DMS53 treated with DMSO at 0.1 percent for 48 hours (cell line): ENCODE measurements around the gene UBE2G1.
"Not testable (repeated sequence)": the region's sequence is repeated elsewhere in the genome, so short reads cannot be mapped to it uniquely, and the experiment has no call there.

Experiments used
- DNase-seq: peaks from one replicate; lab custom pipeline; 2025; ENCODE audit not compliant: unreplicated experiment; lab: John Stamatoyannopoulos, UW

UBE2G1 gene

DNA sequence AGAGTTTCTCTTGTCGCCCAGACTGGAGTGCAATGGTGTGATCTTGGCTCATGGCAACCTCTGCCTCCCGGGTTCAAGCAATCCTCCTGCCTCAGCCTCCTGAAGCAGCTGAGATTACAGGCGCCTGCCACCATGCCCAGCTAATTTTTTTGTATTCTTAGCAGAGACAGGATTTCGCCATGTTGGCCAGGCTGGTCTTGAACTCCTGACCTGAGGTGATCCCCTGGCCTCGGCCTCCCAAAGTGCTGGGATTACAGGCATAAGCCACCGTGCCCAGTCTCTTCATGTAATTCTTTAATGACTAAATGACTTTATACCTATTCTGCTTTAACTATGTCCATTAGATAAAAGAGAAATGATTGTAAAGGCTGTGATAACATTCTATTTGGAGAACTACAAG, 111.2 kb downstream of the UBE2G1 start:
- DNase-seq: not testable (repeated sequence)

DNA sequence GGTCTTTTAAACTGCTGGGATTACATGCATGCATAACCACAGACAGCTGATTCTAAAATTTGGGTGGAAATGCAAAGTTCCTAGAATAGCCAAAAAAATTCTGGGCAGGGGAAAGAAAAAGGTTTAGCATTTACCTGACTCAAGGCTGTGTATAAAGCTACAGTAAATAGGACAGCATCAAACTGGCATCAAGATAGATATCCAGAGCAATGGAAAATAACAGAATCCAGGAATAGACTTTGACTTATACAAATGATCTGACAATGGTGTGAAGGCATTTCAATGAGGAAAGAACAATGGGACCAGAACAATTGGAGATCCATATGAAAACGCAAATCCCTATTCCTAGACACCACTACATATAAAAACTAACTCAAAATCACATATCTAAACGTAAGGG, 115.6 kb downstream of the UBE2G1 start:
- DNase-seq: no peak

DNA sequence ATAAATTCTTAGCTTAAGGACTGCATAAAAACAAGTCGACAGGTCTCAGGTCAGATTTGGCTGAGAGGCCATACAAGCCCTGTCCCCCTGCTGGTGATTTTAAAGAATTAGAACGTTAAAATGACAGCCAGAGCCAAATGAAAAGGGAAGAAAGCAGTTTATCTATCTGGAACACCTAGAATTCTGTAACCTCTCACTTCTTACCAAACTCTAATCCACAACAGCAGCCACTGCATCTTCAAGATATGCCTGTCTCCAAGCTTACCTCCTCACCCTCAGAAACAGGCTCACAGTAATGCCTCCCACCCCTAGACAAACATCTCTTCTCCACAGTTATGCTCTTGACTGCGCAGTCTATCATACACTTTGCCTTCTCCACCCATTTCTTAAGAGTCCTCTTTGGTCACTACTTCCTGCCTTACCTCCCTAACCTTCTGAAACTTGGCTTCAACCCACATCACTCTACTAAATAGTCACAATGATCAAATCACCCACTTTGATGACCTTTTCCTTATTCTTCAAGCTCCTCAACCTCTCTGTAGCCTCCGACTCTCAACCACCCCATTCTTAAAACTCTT, 116.9 kb downstream of the UBE2G1 start:
- DNase-seq: no peak

DNA sequence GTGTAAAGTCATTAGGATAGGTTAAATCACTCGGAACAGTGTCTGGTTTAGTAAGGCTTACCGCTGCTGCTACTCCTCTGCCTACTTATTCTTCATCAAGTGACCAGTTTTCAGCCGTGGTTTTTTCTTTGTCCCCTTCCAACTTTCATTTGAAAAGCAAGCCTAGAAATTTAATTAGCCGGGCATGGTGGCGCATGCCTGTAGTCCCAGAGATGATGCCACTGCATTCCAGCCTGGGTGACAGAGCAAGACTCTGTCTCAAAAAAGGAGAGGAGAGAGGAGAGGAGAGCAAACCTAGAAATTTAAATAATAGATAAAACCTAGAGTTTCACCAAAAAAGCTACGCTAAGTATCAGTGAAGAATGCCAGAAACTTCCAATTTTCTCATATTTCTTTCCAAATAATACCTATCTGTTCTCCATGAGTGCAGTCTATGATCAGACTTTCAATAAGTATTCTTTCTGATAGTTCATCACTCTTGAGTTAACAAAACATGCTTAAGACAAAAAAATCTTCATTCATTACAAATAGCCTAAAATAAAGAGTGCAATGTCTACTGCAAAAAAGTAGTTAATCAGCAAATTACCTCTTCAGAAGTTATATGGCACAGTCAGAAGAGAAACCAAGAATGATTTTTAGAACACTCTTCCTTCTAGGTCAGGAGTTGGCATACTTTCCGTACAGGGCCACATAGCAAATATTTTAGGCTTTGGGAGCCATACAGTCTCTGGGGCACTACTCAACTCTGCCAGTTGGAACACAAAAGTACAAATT, 117.8 kb downstream of the UBE2G1 start:
- DNase-seq: no peak

DNA sequence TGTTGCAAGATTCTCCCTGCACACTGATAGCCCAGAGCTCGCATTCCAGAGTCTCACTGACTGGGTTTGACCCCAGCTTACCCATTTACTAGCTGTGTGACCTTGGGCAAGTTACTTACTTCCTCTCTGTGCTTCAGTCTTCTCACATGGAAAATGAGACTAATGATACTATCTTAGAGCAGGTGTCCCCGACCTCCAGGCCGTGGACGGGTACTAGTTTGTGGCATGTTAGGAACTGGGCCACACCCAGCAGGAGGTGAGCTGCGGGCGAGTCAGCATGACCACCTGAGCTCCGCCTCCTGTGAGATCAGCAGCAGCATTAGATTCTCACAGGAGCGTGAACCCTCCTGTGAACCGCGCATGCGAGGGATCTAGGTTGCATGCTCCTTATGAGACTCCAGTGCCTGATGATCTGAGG, 118.5 kb downstream of the UBE2G1 start:
- no peak for DNase-seq

DNA sequence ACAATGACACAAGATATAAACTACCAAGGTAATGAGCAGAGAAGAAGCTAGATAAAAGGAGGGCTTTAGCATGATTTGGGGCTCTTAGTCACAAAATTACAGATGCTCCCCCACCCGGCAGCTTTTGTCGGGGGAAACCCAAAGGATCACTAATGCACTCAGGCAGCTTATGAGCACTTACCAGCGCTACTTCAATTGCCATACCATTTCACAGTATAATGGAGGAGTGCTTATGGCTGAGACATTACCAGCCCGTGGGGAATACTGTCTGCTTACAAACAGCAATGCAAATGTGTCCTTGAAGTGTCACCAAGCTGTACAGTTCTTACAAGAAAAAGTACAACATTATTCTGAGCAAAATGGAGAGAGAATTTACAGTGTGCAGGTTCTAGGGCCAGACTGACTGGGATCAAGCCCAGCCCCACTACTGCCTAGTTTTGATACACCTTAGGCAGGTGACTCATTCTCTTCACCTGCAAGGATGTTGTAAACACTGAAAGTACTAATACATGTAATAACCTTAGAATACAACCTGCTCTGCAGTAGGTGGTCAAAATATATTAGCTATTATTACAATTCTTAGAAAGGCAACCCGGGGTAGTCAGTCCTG, 119.0 kb downstream of the UBE2G1 start:
- no peak for DNase-seq

DNA sequence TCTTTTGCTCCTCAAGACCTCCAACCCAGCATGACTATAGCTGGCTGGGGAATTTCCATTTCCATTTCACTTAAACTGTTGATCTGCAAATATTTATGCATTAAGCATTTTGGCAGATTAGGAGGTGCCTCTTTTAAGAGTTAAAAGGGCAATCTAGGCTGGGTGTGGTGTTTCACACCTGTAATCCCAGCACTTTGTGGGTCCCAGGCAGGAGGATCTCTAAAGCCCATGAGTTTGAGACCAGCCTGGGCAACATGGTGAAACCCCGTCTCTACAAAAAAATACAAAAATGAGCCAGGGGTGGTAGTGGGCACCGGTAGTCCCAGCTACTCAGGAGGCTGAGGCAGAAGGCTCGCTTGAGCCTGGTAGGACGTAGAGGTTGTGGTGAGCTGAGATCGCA, 119.8 kb downstream of the UBE2G1 start:
- DNase-seq: no peak

DNA sequence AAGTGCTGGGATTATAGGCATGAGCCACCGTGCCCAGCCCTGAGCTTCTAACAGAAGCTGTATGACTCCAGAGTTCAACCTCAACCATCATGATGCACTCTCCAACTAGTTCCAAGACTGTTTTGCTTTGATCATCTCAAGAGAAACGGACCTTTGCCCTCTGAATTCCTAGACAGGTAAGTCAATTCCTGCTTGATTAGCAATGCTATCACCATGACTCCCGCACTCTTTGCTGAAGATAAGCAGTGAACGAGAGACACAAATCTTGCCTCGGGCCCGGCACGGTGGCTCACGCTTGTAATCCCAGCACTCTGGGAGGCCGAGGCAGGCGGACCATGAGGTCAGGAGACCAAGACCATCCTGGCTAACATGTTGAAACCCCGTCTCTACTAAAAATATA, 124.9 kb downstream of the UBE2G1 start:
- DNase-seq: no peak

DNA sequence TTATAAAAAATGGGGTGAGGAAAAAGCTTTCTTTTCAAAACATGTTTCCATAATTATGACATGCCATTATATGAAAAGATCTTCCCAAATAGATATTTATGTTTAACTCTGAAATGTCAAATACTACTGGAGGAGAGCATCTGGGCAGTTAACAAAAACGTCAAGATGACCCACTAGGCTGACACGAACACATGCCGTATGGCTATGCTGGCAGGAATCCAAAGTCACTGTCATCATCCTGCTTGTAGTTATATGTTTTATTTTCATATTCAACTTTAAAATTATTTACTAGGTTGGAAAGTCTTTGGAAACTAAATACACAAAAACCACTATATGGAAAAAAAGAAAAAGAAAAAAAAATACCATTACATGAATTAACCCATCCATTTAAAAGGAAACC, 130.0 kb downstream of the UBE2G1 start:
- no peak for DNase-seq

DNA sequence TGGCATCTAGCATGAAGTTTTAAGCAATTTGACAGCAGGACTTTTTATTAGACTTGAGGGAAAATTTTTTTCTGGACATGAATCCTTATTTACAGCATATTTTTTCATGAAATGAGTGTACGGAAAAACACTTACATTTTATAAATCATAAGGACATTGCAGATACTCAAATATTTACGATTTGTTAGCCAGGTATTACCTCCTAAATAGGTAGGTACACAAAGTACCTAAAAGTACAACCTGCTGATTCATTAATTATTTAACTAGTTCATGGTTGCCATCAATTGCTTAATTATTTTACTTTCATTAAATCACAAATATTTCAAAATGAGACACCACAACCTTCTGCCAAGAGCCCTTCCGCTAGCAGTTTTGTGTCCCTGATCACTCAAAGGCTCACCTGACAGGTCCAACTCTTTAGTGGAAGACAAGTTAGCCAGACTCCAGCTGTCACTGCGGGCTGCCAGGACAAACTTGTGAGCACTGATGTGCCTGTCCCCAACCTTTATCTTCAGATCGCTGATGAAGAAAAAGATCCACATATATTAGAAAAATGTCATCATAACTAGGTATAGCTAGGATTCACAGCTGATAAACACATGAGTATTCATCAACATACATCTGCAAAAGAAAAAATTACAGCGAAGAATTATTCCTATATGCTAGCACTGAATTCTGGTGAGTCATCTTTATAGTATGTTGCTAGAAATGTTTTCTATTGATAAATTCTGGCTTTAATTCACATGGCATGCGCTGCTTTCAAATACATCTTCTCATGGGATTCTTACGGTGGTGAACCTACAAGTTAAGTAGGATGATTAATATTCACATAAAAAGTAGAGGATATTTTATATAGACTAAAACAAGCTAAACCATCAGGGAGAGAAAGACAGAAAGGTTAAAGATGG, 130.8 kb downstream of the UBE2G1 start:
- DNase-seq: no peak

DNA sequence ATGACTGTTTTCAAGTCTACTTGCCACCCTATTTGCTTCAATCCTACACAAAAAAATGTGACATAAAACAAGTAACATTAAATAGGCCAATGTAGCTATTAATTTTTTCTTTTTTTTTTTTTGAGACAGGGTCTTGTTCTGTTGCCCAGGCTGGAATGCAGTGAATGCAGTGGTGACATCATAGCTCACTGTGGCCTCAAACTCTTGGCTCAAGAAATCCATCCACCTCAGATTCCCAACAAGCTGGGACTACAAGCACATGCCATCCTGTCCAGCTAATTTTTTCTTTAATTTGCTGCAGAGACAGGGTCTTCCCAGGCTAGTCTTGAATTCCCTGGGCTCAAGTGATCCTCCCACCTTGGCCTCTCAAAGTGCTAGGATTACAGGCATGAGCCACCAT, 132.1 kb downstream of the UBE2G1 start:
- no peak for DNase-seq

DNA sequence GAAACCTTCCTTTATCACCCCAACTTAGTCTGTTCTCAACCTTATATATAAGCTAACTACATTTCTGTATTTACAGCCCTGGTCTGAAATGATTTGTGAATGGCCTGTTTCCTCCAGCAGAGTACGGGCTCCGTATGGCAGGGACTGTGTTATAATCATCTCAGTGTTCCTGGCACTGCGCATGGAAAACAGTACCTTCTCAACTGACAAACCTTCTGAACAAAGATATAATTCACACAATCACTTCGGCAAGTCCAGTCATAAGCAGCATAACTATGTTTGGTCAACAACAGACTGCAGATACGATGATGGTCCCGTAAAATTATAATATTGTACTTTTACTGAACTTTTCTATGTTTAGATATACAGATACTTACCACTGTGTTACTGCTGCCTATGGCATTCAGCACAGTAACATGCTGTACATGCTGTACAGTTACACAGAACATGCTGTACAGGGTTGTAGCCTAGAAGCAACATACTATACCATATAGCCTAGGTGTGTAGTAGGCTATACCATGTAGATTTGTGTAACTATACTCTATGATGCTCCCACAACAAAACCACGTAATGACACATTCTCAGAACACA, 132.7 kb downstream of the UBE2G1 start:
- no peak for DNase-seq

DNA sequence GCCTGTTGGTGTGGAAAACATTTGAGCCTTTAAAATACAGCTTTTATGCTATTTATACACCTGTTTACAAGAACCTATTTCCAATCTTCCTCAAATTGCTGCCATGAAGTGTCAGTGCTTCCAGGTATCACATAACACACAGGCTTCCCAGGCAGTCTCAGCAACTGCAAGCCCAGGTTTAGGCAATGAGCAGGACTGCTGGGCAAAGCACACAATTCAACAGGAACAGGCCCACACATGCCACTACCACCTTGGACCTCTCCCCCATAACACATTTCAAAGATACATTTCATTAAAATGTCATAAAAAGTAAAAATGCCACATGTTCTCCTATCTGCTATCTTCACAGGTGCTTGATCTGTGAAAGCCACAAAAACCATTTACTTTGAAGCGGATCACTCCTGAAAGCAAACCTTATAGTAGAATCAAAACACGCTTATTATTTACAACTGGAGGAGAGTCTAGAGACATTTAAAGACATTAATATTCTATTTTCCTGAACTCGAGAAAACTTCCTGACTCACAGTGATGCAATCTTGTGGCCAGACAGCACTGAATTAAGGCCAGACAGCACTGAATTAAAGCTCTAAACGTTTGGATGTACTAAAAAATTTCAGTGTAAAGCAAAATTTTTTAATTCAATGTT, 134.2 kb downstream of the UBE2G1 start:
- DNase-seq: no peak

DNA sequence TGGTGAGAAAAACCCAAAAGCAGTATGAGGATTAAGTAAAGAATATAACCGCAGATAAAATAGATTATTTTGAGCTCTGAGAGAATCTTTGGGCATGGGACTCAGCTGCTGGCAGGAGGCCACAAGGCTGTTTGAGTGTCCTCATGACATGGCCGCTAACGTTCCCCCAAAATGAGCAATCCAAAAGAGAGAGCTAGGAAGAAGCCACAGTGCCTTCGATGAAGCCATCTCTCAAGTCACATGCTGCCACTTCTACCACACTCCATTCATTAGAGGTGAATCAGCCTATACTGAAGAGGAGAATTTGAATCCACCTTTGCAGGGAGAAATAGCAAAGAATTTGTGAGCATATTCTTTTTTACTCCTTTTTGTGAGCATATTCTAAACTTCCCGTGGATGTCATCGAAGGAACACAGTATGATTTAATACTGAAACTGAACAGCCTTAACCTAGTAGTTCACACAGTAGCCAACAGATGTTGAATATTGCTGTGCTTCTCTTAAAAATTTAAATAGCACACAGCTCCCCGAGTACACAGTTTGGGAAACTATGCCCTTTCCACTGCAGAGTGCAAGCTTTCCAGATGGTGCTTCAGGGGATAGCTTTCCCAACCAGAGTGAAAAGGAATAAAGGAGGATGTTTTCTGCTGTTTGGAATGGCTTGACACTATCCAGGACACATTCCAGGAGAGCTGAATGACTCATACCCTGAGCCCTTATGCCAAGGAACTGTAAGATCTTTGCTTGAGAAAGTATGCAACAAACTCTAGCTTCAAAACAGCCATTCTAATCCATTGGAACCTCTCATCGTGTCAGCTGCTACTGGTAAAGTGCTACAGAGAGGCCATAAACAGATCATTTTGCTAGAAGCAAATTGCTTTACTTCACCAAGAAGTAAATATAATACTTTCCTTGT, 136.6 kb downstream of the UBE2G1 start:
- DNase-seq: no peak

DNA sequence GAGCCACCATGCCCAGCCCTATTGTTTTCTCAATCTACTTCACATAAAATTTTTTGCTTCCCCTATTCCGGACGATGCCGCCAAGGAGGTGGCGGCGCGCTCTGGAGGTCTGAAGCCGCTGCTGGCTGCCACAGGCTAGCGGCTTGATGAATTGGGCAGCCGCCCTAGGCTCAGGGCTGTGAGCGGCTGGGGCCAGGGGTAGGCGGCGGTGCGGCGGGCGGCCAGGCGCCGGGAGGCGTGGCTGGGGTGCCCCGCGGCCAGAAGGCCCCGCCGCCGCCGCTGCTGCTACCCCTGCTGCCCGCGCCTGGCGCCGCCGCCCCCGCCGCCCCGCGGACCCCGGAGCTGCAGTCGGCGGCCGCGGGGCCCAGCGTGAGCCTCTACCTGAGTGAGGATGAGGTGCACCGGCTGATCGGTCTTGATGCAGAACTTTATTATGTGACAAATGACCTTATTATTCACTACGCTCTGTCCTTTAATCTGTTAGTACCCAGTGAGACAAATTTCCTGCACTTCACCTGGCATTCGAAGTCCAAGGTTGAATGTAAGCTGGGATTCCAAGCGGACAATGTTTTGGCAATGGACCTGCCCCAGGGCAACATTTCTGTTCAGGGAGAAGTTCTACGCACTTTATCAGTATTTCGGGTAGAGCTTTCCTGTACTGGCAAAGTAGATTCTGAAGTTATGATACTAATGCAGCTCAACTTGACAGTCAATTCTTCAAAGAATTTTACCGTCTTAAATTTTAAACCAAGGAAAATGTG, 144.4 kb downstream of the UBE2G1 start:
- no peak for DNase-seq

DNA sequence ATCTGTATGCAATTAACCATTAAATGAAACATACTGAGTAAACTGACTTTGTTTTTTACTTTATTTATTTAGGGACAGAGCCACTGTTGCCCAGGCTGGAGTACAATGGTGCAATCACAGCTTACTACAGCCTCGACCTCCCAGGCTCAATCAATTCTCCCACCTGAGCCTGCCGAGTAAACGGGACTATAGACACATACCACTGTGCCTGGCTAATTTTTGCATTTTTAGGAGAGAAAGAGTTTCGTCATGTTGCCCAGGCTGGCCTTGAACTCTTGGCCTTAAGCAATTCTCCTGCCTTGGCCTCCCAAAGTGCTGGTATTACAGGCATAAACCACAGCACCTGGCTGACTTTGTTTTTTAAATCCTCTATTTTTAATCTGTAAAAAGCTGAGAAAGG, 145.3 kb downstream of the UBE2G1 start:
- DNase-seq: no peak

DNA sequence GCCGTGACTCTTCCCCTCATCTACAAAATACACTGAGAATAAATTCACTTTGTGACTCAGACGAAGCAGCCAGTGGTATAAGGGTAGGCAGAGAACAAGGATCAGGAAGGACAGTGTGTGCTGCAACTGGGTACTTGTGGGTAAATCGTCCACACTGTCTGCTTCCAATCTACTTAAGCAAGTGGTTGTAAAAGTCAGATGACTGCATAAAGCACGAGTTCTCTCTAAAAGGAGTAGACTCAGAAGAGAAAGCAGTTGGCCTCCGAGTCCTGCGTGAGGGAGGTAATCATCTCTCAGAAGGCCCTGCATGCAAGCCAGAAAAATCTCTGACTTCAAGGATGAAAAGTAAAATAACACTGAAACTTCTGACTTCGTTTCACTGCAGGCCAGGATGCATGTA, 145.8 kb downstream of the UBE2G1 start:
- no peak for DNase-seq
